Cardiac fibroblast (primary cell): Measurements from ENCODE around the gene BCLAF3.

Source experiments
- DNase-seq, 2 donors: peaks; one replicate each; pipeline versions ENCODE4 v3.0.0 to v3.0.0-alpha.2; 2010; ENCODE audit warnings: low read depth in 2 of 2
- H3K4me3 ChIP-seq, 2 donors: replicated peaks in 1 of 2; 1 replicate in 1 of 2; 2 replicates in 1 of 2; pipeline ENCODE4 v1.5.1; 2011; ENCODE audit warnings: low read depth in 2 of 2, low read length in 2 of 2, mild to moderate bottlenecking in 2 of 2, moderate library complexity in 1 of 2
- TF ChIP-seq, protein P1 (sequence below): IDR thresholded peaks from one replicate; pipeline ENCODE4 v1.5.1; 2011; ENCODE audit warnings: low read depth, mild to moderate bottlenecking, low read length, inconsistent platforms

BCLAF3 gene

GRCh38 chrX:19981947-19982346 is 8.9 kb downstream of the BCLAF3 start:
- DNase-seq: no peak
- TF ChIP-seq, protein P1, sequence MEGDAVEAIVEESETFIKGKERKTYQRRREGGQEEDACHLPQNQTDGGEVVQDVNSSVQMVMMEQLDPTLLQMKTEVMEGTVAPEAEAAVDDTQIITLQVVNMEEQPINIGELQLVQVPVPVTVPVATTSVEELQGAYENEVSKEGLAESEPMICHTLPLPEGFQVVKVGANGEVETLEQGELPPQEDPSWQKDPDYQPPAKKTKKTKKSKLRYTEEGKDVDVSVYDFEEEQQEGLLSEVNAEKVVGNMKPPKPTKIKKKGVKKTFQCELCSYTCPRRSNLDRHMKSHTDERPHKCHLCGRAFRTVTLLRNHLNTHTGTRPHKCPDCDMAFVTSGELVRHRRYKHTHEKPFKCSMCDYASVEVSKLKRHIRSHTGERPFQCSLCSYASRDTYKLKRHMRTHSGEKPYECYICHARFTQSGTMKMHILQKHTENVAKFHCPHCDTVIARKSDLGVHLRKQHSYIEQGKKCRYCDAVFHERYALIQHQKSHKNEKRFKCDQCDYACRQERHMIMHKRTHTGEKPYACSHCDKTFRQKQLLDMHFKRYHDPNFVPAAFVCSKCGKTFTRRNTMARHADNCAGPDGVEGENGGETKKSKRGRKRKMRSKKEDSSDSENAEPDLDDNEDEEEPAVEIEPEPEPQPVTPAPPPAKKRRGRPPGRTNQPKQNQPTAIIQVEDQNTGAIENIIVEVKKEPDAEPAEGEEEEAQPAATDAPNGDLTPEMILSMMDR: no peak
- H3K4me3 ChIP-seq: no peak overlapping the region

GRCh38 chrX:19975845-19976244 is 15.0 kb downstream of the BCLAF3 start:
- DNase-seq: no peak
- no peak overlapping the region for H3K4me3 ChIP-seq
- TF ChIP-seq, protein P1: no peak

- TF ChIP-seq, protein P1: no peak
- DNase-seq: no peak
- no peak overlapping the region for H3K4me3 ChIP-seq
Measured at GRCh38 chrX:19972984-19973383, 17.9 kb downstream of the BCLAF3 start.

DNA sequence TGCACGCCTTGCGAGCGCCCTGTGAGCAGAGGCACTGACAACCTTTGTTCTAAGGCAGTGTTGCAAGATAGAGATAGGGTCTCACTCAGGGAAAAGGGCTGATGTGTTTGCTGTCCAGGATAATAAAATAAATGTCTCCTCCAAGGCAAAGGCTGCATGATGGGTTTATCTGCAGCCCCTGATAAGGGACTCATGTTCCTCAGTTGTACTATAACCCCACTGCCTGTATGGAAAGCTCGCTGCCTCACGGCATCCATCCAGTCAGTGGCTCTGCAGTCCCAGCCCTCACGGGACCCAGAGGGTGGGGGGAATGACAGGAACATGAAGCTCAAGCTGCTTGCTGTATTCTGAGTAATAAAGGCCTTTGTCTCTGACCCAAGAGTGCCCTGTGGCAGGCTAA is 22.6 kb downstream of the BCLAF3 start:
- no peak for DNase-seq
- TF ChIP-seq, protein P1: no peak
- no peak overlapping the region for H3K4me3 ChIP-seq

DNA sequence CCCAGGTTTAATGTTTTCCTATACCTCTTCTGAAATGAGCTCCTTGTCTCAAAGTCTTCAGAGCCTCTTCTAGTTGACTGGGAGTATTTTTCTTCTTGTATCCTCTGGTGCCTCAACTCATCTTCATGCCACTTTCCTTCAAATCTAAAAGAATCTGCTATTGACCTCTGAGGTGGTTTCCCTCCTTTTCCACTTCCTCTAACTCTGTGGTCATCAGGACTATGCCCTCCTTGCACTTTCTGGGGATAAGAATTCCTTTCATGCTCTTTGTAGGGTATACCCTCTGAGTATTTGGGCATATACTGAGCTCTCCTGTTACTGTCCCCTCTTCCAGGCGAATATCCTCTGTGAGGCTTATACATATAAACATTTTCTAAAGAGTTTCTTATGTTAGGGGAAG is 24.8 kb downstream of the BCLAF3 start:
- DNase-seq: no peak
- TF ChIP-seq, protein P1: no peak
- no peak overlapping the region for H3K4me3 ChIP-seq

DNA sequence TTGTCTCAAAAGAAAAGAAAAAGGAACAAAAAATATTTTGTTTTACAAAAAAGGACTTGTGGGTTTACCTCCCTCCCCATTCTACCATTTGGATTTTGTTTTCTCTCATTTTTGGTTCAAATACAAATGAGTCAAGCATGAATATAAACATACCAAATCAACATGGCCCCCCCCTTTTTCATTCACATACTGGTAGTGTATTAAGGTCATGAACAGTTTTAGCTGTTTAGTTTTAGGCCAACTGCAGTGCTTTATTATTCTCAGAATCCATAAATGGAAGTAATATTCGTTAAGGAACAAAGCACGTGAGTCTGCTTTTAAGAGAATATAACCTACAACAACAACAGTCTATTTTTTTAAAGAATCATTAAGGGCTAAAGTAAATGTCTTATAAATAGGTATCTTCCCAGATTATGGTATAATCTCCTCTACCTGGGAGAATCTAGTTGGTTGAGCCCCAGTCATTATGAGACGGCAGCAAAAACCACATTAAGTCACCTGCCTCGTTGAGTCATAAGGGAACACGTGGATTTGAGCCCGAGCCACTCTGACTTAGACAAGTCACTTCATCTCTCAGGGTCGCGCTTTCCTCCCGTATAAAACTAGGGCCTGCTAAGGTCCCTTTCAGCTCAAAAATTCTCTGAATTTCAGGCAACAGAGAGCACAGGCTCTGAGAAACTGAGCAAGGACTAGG is 26.7 kb downstream of the BCLAF3 start:
- no peak for DNase-seq
- no peak overlapping the region for H3K4me3 ChIP-seq
- TF ChIP-seq, protein P1: no peak

DNA sequence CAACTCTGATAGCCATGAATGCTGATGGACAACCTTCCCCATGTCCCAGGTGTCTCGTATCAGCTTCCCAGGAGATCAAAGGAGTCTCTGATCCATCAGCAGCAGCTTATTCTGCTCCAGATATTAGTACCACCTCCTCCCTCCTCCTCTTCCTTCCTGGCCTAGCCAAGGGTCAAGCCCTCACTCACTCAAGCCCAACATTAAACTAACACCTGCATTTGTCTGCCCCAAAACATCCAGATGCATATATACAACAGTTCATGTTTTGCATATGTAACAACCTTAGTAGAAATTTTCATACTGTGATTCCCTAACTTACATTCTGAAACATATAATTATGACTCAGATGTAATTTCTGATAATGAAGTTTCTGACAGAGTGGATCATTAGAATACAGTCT is 29.9 kb downstream of the BCLAF3 start:
- TF ChIP-seq, protein P1: no peak
- no peak overlapping the region for H3K4me3 ChIP-seq
- DNase-seq: no peak
